Activated T-cell treated with anti-CD3 and anti-CD28 coated beads, Interleukin-2, amount 50 U/mL, for 4 hours (primary cell): ENCODE results near the gene LIM2. TPM values are rescaled to one million over a fixed set of nuclear protein-coding genes. Genes with fewer than 3 reads are reported as not detected.

Source experiments
- ATAC-seq, 2 donors: fragments of 200-7000 bp; cut with Tn5 transposase; one replicate each; pipeline ENCODE4 v1.10.0; 2021
- DNase-seq: peaks from one replicate; pipeline ENCODE4 v3.0.0-alpha.2; 2020
- H3K27me3 Mint-ChIP-seq: one replicate; pipeline ENCODE4 v1.8.0; 2021; ENCODE audit warnings: low read depth, mixed read lengths
- H3K36me3 Mint-ChIP-seq: one replicate; pipeline ENCODE4 v1.8.0; 2022; ENCODE audit warnings: mixed read lengths; ENCODE audit not compliant: insufficient read depth
- H3K4me1 Mint-ChIP-seq: one replicate; pipeline ENCODE4 v1.8.0; 2021; ENCODE audit warnings: low read depth, mixed read lengths
- H3K4me3 Mint-ChIP-seq: one replicate; pipeline ENCODE4 v1.8.0; 2021; ENCODE audit warnings: mild to moderate bottlenecking, moderate library complexity, mixed read lengths
- H3K9me3 Mint-ChIP-seq: one replicate; pipeline ENCODE4 v1.8.0; 2021; ENCODE audit warnings: mixed read lengths
- total RNA-seq, 3 donors: library from RNA; stranded (reverse); gene quantifications; one replicate each; pipeline ENCODE4 v1.2.1, GENCODE V29; 2021

LIM2 gene
- total RNA-seq, 3 donors from 2014 or later = 0.58 to 0.65 TPM; not detected in 1

DNA sequence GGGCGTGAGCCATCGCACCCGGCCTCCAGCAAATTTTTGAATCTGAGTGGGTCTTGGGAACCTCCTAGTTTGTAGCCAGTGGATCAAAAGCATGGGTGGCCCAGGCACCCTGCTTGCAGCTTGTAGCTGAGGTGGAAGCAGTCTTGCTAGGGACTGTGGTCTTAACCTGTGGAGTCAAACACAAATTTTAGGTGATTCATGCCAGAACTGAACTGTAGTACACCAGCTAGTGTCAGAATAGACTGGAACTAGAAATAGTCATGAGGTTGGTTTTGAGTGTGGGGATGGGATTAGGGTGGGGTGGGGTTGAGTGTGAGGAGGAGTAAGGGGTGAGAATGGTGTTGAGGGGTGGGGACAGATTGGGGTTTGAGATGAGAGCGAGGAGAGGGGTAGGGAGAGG lies 5.8 kb downstream of the LIM2 start:
- H3K36me3 Mint-ChIP-seq = no peaks in the 10 kb centered on the region
- no peak overlapping the region for H3K4me3 Mint-ChIP-seq
- no peaks in the 10 kb centered on the region for H3K9me3 Mint-ChIP-seq
- H3K4me1 Mint-ChIP-seq = peaks cover 4% of the 10 kb centered on the region
- no peaks in the 10 kb centered on the region for H3K27me3 Mint-ChIP-seq
- no peak for DNase-seq
- no peak for ATAC-seq

DNA sequence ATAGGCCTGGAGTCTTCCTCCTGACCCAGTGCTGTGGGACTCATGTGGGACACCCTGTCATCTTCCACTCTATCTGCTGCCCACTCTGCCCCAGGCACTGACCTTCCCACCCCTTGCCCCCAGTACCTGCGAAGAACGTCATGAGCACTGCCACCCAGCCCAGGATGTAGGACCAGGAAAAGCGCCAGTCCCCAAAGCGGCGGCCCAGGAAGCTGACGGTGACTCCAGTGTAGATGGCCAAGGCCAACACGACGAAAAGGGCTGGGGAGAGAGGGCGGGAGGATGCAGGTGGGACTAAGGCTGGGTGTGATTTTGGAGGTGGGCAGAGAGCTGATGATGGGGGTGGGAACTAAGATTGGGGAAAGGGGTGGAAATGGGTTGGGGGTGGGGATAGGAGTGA lies 7.4 kb downstream of the LIM2 start:
- Mint-ChIP-seq H3K4me1 (peaks cover 18% of the 10 kb centered on the region), H3K9me3 (no peaks in the 10 kb centered on the region), H3K4me3 (no peak overlapping the region), H3K27me3 (no peaks in the 10 kb centered on the region), H3K36me3 (no peaks in the 10 kb centered on the region)
- no peak for ATAC-seq
- no peak for DNase-seq

- ATAC-seq = no peak
- peaks cover 48% of the 10 kb centered on the region for H3K4me1 Mint-ChIP-seq
- H3K27me3 Mint-ChIP-seq = no peaks in the 10 kb centered on the region
- H3K9me3 Mint-ChIP-seq = no peaks in the 10 kb centered on the region
- DNase-seq = no peak
- no peaks in the 10 kb centered on the region for H3K36me3 Mint-ChIP-seq
- H3K4me3 Mint-ChIP-seq = no peak overlapping the region
Observed at GRCh38 chr19:51377422-51377821, 10.4 kb downstream of the LIM2 start.

GRCh38 chr19:51375504-51376221 lies 12.1 kb downstream of the LIM2 start:
- H3K27me3 Mint-ChIP-seq = no peaks in the 10 kb centered on the region
- H3K4me3 Mint-ChIP-seq = peak overlapping the region; percentile 48
- no peak for DNase-seq
- H3K9me3 Mint-ChIP-seq = no peaks in the 10 kb centered on the region
- H3K4me1 Mint-ChIP-seq = peaks cover 65% of the 10 kb centered on the region
- no peak for ATAC-seq
- no peaks in the 10 kb centered on the region for H3K36me3 Mint-ChIP-seq

DNA sequence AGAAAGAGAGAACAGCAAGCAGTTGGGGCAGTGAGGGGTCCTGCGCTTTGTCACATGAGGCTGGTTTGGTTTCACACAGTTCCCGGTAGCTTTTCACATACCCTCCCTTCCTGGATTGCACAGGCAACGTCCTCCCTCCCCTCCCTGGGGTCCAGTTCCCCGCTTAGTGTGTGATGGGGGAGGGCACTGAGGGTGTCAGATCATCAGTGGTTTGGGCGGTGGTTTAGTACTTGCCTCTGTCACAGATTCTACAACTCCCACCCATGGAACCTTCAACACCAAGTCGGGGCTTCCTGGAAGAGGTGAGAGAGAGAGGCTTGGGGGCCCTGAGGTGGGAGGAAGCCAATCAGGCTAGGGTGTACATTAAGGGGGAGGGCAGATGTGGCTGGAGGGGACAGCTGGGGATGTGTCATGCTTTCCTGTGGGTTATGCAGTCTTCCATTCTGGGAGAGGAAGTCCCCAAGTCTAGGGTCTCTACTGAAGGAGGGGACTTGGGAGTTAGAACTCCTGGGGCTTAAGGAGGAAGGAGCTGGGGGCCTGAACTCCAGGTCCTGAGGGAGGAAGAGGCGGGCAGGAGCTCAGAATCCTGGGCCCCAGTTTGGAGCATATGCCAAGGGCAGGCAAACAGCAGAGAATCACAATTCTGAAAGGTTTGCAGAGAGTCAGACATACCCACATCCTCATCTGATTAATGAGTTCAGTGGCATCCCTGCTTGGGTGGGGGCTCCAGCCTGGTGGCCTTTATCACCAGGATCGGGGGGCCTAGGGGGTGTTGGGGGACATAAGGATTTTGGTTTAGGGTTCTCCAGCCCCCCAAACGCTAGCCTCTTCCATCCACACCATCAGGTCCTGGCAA lies 14.9 kb downstream of the LIM2 start, which contains the start of gene NKG7:
Gene NKG7 (minus strand): TSS at position 6 of the 856 bp plus-strand sequence. CDS start 119 bp downstream, outside the sequence.
- Mint-ChIP-seq H3K4me1 (peaks cover 75% of the 10 kb centered on the region), H3K9me3 (no peaks in the 10 kb centered on the region), H3K27me3 (no peaks in the 10 kb centered on the region), H3K4me3 (peak within 1 kb of the TSS; percentile 98), H3K36me3 (no peaks in the 10 kb centered on the region)
- ATAC-seq (peak; percentile 81 to 82), DNase-seq (peak; percentile 69)

GRCh38 chr19:51372021-51372648 lies 15.6 kb downstream of the LIM2 start:
- no peak for DNase-seq
- ATAC-seq = no peak
- Mint-ChIP-seq H3K9me3 (no peaks in the 10 kb centered on the region), H3K27me3 (no peaks in the 10 kb centered on the region), H3K4me1 (peaks cover 79% of the 10 kb centered on the region), H3K4me3 (peak overlapping the region; percentile 98), H3K36me3 (no peaks in the 10 kb centered on the region)

- Mint-ChIP-seq H3K36me3 (no peaks in the 10 kb centered on the region), H3K4me1 (peaks cover 78% of the 10 kb centered on the region), H3K4me3 (peak overlapping the region; percentile 98), H3K27me3 (no peaks in the 10 kb centered on the region), H3K9me3 (no peaks in the 10 kb centered on the region)
- ATAC-seq (no peak), DNase-seq (no peak)
Observed at GRCh38 chr19:51371186-51371690, 16.5 kb downstream of the LIM2 start.

- Mint-ChIP-seq H3K4me1 (peaks cover 74% of the 10 kb centered on the region), H3K27me3 (no peaks in the 10 kb centered on the region), H3K4me3 (peak overlapping the region; percentile 98), H3K36me3 (no peaks in the 10 kb centered on the region), H3K9me3 (no peaks in the 10 kb centered on the region)
- no peak for ATAC-seq
- DNase-seq = no peak
Observed at GRCh38 chr19:51370230-51370629, 17.5 kb downstream of the LIM2 start.

DNA sequence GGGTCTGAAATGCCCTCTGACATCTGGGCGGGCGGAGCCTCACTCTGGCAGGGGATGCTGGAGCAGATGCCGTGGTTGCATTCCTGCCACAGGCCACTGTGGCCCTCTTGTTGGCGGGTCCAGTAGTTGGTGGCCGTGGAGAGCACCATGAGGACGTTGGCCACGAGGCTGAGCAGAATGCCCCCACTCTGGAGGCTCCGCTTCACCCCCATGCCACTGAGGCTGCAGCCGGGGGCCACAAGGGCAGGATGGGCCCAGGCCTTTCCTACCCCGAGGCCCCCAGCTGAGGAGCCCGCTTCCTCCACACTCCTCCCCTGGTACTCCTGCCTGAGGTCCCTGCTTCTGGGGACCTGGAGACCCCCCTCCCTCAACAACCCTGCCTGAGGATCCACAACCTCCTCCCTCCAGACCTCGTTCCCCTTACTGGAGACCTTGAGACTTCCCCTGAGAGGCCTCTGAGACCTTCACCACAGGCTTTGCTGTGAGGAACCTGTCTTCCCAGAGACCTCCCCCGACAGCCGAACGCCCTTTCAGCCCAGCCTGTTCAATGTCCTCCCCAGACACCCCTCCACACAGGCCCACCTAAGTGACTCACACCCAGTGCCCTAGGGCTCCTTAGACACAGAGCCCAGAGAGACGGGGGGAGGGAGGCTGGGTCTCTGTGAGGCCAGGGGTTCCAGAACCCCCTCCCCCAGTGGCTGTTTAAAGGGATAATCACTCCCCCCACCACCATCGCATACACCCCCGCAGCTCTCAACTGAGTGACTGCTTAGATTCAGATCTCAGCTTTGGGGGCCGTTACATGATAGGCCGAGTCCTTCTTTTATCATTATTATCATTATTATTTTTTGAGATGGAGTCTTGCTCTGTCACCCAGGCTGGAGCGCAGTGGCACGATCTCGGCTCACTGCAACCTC lies 19.1 kb downstream of the LIM2 start, which contains the start of gene CLDND2:
Gene CLDND2 (minus strand): TSS at position 638 of the 917 bp plus-strand sequence. CDS start 426 bp downstream, at position 212.
- H3K4me1 Mint-ChIP-seq = peaks cover 70% of the 10 kb centered on the region
- no peaks in the 10 kb centered on the region for H3K9me3 Mint-ChIP-seq
- DNase-seq (peak; percentile 12), ATAC-seq (no peak)
- peak within 1 kb of the TSS; percentile 98 for H3K4me3 Mint-ChIP-seq
- H3K27me3 Mint-ChIP-seq = no peaks in the 10 kb centered on the region
- H3K36me3 Mint-ChIP-seq = no peaks in the 10 kb centered on the region

- peak overlapping the region; percentile 98 for H3K4me3 Mint-ChIP-seq
- ATAC-seq (peak; percentile 76 to 80), DNase-seq (peak; percentile 96)
- no peaks in the 10 kb centered on the region for H3K36me3 Mint-ChIP-seq
- peaks cover 68% of the 10 kb centered on the region for H3K4me1 Mint-ChIP-seq
- no peaks in the 10 kb centered on the region for H3K27me3 Mint-ChIP-seq
- H3K9me3 Mint-ChIP-seq = no peaks in the 10 kb centered on the region
Observed at GRCh38 chr19:51367565-51368365, 20.0 kb downstream of the LIM2 start.

DNA sequence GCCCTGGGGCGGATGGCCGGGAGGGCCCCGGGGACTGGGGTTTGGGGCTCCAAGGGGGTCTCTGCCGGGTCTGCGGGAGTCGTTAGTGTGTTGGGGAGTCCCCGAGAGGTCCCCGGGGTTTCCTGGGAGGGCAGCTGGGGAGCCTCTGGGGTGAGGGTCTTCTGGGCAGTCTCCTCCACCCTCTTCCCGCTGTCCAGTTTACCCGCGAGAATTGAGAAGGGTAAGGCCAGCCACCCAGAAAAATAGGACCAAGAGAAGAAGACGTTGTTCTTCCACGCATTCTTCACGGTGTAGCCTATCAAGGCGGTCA lies 20.6 kb downstream of the LIM2 start:
- Mint-ChIP-seq H3K36me3 (no peaks in the 10 kb centered on the region), H3K4me3 (peak overlapping the region; percentile 98), H3K27me3 (no peaks in the 10 kb centered on the region), H3K4me1 (peaks cover 68% of the 10 kb centered on the region), H3K9me3 (no peaks in the 10 kb centered on the region)
- DNase-seq (no peak), ATAC-seq (no peak)

DNA sequence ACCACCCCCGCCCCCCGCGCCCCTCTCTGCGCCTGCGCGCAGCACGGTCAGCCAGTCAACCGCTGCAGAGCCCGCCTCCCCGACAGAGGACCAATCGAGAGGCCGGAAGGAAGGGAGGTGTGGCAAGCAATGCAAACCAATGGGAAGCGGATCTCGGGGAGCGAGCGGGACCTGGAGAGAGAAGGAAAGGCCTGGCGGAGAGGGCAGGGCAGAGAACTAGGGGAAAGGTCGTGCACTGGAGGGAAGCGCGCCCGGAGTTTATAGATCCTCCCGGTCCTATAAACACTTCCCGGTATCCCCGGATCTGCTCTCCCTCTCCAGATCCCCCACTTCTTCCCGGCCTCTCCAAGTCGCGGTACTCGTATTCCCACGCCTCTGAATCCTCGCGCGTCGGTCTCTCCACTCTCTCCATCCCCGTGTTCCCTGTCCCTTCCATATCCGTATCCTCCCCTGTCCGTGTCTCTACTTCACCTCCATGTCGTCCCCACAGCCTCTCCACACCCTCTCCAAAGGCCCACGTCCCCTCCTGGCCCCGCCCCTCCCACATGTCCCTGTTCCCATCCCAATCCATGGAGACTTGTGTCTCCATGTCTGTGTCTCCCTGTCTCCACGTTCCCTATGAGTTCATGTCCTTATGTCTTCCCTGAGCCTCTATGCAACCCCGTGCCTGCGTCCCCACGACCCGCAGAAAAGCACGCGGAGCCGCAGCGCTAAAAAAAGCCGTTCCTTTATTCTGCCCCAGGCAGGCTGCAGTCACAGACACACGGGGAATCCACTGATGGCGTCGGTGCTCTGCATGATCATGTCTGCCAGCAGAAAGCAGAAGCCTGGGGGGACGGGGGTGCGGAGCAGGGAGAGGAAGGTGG lies 21.2 kb downstream of the LIM2 start:
- Mint-ChIP-seq H3K4me1 (peaks cover 67% of the 10 kb centered on the region), H3K4me3 (peak overlapping the region; percentile 98), H3K9me3 (no peaks in the 10 kb centered on the region), H3K36me3 (no peaks in the 10 kb centered on the region), H3K27me3 (no peaks in the 10 kb centered on the region)
- ATAC-seq = peak; percentile 64 to 71
- DNase-seq = peak; percentile 87
